GM19035 (cell line): ENCODE data around the gene COBLL1.

ENCODE experiments used
- ATAC-seq: cut with Tn5 transposase; IDR thresholded peaks from one replicate; pipeline ENCODE4 v1.9.1; 2021; ENCODE audit not compliant: unreplicated experiment

COBLL1 gene

GRCh38 chr2:164691346-164691887, 150.2 kb downstream of the COBLL1 start:
- ATAC-seq: no peak

GRCh38 chr2:164690361-164690760, 151.3 kb downstream of the COBLL1 start:
- no peak for ATAC-seq

- no peak for ATAC-seq
Observed at GRCh38 chr2:164688896-164689419, 152.7 kb downstream of the COBLL1 start.

- ATAC-seq: no peak
Observed at GRCh38 chr2:164681009-164681408, 160.6 kb downstream of the COBLL1 start.

GRCh38 chr2:164678631-164679149, 162.9 kb downstream of the COBLL1 start:
- ATAC-seq: no peak

- ATAC-seq: no peak
Observed at GRCh38 chr2:164677733-164678132, 163.9 kb downstream of the COBLL1 start.

- ATAC-seq: no peak
Observed at GRCh38 chr2:164677271-164677670, 164.4 kb downstream of the COBLL1 start.

- no peak for ATAC-seq
Observed at GRCh38 chr2:164675687-164676086, 165.9 kb downstream of the COBLL1 start.

- ATAC-seq: no peak
Observed at GRCh38 chr2:164675027-164675426, 166.6 kb downstream of the COBLL1 start.

- ATAC-seq: no peak
Observed at GRCh38 chr2:164671664-164672396, 169.8 kb downstream of the COBLL1 start.

- ATAC-seq: no peak
Observed at GRCh38 chr2:164669291-164669690, 172.3 kb downstream of the COBLL1 start.

- ATAC-seq: no peak
Observed at GRCh38 chr2:164667566-164667965, 174.1 kb downstream of the COBLL1 start.

- no peak for ATAC-seq
Observed at GRCh38 chr2:164664070-164664469, 177.6 kb downstream of the COBLL1 start.

- no peak for ATAC-seq
Observed at GRCh38 chr2:164662868-164663631, 178.6 kb downstream of the COBLL1 start.

- ATAC-seq: no peak
Observed at GRCh38 chr2:164662066-164662465, 179.6 kb downstream of the COBLL1 start.

- no peak for ATAC-seq
Observed at GRCh38 chr2:164661349-164661748, 180.3 kb downstream of the COBLL1 start.

- no peak for ATAC-seq
Observed at GRCh38 chr2:164657129-164657528, 184.5 kb downstream of the COBLL1 start.

GRCh38 chr2:164655750-164656149, 185.9 kb downstream of the COBLL1 start:
- no peak for ATAC-seq

GRCh38 chr2:164655336-164655735, 186.3 kb downstream of the COBLL1 start:
- ATAC-seq: no peak

- ATAC-seq: no peak
Observed at GRCh38 chr2:164651361-164651760, 190.3 kb downstream of the COBLL1 start.

GRCh38 chr2:164644036-164644700, 197.5 kb downstream of the COBLL1 start:
- no peak for ATAC-seq
